H1 (cell line): Measurements from ENCODE around the gene GALNT18. TPM values are rescaled to one million over a fixed set of nuclear protein-coding genes. Genes with fewer than 3 reads are reported as not detected.

ENCODE experiments used
- CBX8 ChIP-seq: fragments of 300-800, 300-1000 bp; sonication (generic); IDR thresholded peaks from 2 replicates; pipeline ENCODE4 v1.7.1; 2016; ENCODE audit warnings: low read depth, low read length, borderline replicate concordance
- FOSL1 ChIP-seq: IDR thresholded peaks from 2 replicates; pipeline ENCODE4 v1.6.1; 2011; ENCODE audit warnings: mild to moderate bottlenecking, low read depth, low read length, moderate library complexity; ENCODE audit not compliant: insufficient read depth
- HDAC6 ChIP-seq: IDR thresholded peaks from one replicate; pipeline ENCODE4 v1.7.1; 2012; ENCODE audit warnings: low read depth, mild to moderate bottlenecking, inconsistent platforms, low read length, moderate library complexity
- KDM1A ChIP-seq: fragments of 200-600, 300-600 bp; sonication (generic); IDR thresholded peaks from 2 replicates; pipeline ENCODE4 v1.7.1; 2016; ENCODE audit warnings: mild to moderate bottlenecking, low read length, borderline replicate concordance
- KDM4A ChIP-seq: IDR thresholded peaks from one replicate; pipeline ENCODE4 v1.7.1; 2012; ENCODE audit warnings: low read depth, mild to moderate bottlenecking, moderate library complexity, low read length, inconsistent platforms; ENCODE audit not compliant: severe bottlenecking
- KDM5A ChIP-seq: fragments of 200-600 bp; IDR thresholded peaks from 2 replicates; pipeline ENCODE4 v1.7.1; 2012; ENCODE audit warnings: mild to moderate bottlenecking, low read length, inconsistent platforms, mixed read lengths
- TAF7 ChIP-seq: optimal IDR thresholded peaks from 2 replicates; pipeline ENCODE3; 2011; ENCODE audit warnings: low read depth, mild to moderate bottlenecking, inconsistent platforms, low read length, moderate library complexity, borderline replicate concordance
- TCF12 ChIP-seq: IDR thresholded peaks from 2 replicates; pipeline ENCODE4 v1.6.1; 2011; ENCODE audit warnings: low read depth, mild to moderate bottlenecking, low read length
- YY1 ChIP-seq: IDR thresholded peaks from 2 replicates; pipeline ENCODE4 v1.6.1; 2011; ENCODE audit warnings: low read depth, mild to moderate bottlenecking, low read length
- polyA plus RNA-seq, 7 experiments: library from polyadenylated mRNA; depleted of rRNA in 3 of 7; stranded (reverse) in 5 of 7; unstranded in 2 of 7; fragments of >200 nt in 5 of 7; fragments of 200-250 nt in 2 of 7; gene quantifications; 1 replicate in 5 of 7; 2 replicates in 1 of 7; 4 replicates in 1 of 7; pipeline versions ENCODE4 v1.2.1 to v1.2.3, GENCODE V29; 2011 to 2013; ENCODE audit warnings: missing spikeins in 2 of 7, mixed read lengths in 2 of 7
- total RNA-seq: library from RNA; stranded (reverse); fragmentation: NEBNext Ultra II Directional; extraction: Animal tissue kit (Norgen Biotek cat#: 25700); gene quantifications from 2 replicates; pipeline ENCODE4 v1.2.1, GENCODE V29; 2021

The GALNT18 gene
- total and polyA plus RNA-seq, 2 of the 8 experiments (the other 6 are each of a cell fraction or from before 2014, with no cell fraction given) = 6.0 to 9.4 TPM

DNA sequence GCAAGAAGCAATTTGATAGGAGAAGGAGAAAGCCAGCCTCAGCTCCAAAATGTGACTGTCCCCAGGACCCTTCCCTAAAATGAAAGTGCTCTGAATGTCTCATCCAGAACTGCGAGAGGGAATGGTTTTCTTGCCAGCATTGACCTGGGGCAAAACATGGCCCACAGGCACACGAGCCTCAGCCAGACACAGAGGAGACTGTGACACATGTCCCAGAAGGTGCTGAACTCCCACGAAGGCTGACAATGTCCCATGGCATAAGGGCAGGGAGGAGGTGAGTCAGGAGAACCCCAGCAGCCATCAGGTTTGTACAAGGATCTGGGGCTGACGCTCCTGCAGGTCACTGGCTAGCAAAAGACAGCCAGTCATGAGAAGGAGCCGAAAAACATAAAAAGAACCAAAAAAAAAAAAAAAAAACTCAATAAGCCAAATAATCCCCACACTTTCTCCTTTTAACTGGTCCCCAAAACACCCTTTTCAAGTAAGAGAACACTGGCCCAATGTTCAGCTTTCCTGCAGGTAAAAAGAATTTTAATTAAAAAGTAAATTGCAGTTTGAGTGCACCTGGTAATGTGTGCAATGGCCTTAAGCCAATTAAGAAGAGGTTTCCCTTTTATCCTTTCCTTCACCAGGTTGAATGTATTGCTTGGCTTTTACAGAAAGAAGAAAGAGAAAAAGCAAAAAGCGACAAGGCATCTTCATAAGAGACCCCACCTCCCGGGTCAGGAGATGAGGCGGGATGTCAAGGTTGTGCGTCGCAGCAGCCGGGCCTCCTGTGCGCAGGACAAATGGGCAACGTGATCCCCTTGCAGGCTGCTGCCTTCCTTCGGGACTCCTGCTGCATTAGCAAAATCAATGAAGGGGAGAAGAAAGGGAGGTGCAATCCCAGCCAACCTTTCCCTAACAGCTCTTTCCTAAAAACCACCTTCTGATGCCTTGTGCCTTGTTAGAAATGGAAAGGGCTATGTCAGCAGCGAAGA, 43.6 kb downstream of the GALNT18 start (continued):
- TF ChIP-seq KDM1A (no peak), YY1 (no peak), HDAC6 (no peak), TCF12 (no peak), CBX8 (no peak), FOSL1 (no peak), KDM5A (no peak), TAF7 (no peak), KDM4A (no peak)
